ENCODE measurements around the gene ALOXE3. TPM values are rescaled to one million over a fixed set of nuclear protein-coding genes. Genes with fewer than 3 reads are reported as not detected.
A peak's percentile ranks its signal among the peaks of the same experiment; 100 is the strongest.

Gene ALOXE3
- total RNA-seq, 1 experiment from 2014 or later: 0.13 TPM

DNA sequence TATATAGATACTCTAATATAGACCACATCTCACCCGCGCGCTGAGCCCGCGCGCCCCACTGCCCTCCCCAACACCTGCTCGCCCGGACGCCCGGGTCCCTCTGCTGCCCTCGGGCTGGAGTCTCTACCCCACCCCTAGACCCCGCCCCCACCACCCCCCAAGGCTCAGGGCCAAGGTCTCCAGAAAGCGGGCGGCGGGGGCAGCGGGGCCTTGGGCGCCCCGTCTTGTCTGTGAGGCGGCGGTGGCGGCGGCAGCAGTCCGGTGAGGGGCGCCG is 3.0 kb upstream of the ALOXE3 start:
- Mint-ChIP-seq H3K9me3 (peaks cover 4 to 8% of the 10 kb centered on the region in 2 experiments; a peak in 4 of 5 replicates), H3K27me3 (ENCODE audit: low read depth) (peaks cover 85% of the 10 kb centered on the region), H3K4me1 (peaks cover 39 to 45% of the 10 kb centered on the region in 2 experiments), H3K27ac (no peak overlapping the region), H3K36me3 (ENCODE audit: insufficient read depth in 1 of 3, low read depth in 3 of 3) (no peaks in the 10 kb centered on the region; a peak in 2 of 7 replicates), H3K4me3 (peak overlapping the region; percentile 91 to 93)
- no peak for DNase-seq
- Histone ChIP-seq H2AFZ (ENCODE audit: low read length) (no peak overlapping the region), H2AK5ac (ENCODE audit: insufficient read length, low read length) (no peak overlapping the region), H2BK120ac (ENCODE audit: low read depth, low read length, poor library complexity, severe bottlenecking) (no peak overlapping the region), H3K79me1 (ENCODE audit: insufficient read depth, low read depth, low read length, poor library complexity, severe bottlenecking) (no peaks in the 10 kb centered on the region), H2BK5ac (ENCODE audit: insufficient read length, low read length) (no peak overlapping the region), H3K23me2 (ENCODE audit: insufficient read length, low read depth, low read length, poor library complexity, severe bottlenecking) (peaks cover 62% of the 10 kb centered on the region), H3K56ac (ENCODE audit: insufficient read length, low read depth, low read length) (no peak overlapping the region), H2BK12ac (ENCODE audit: insufficient read length, low read depth, low read length) (no peak overlapping the region), H3K4me1 (ENCODE audit: insufficient read depth, low read length) (no peaks in the 10 kb centered on the region; the same call in 1 of the 2 replicates), H3K79me2 (ENCODE audit: insufficient read depth, low read length) (no peaks in the 10 kb centered on the region), H4K5ac (ENCODE audit: insufficient read length, low read depth, low read length) (no peak overlapping the region), H3K18ac (ENCODE audit: insufficient read length, low read depth, low read length) (no peak overlapping the region), H3K23ac (ENCODE audit: insufficient read length, low read depth, low read length) (no peak overlapping the region), H3K4me2 (ENCODE audit: insufficient read depth, insufficient read length, low read length) (peak overlapping the region; percentile 52), H4K8ac (replicated peaks; ENCODE audit: insufficient read length, low read depth, low read length) (no peak overlapping the region), H3K27me3 (ENCODE audit: insufficient read depth, low read length) (peaks cover 38% of the 10 kb centered on the region), H3K9ac (ENCODE audit: extremely low read depth, insufficient read length, low read length) (no peak overlapping the region), H2BK15ac (ENCODE audit: low read depth, low read length) (no peak overlapping the region), H3K4ac (ENCODE audit: low read depth, low read length) (no peak overlapping the region), H3K27ac (ENCODE audit: insufficient read length, low read depth, low read length) (no peak overlapping the region), H3K14ac (ENCODE audit: insufficient read depth, low read length) (no peak overlapping the region), H3K9me3 (ENCODE audit: control insufficient read depth, low read depth, low read length) (no peaks in the 10 kb centered on the region), H2BK20ac (ENCODE audit: low read depth, low read length, poor library complexity, severe bottlenecking) (no peak overlapping the region), H3T11ph (ENCODE audit: low read length) (no peak overlapping the region), H4K91ac (ENCODE audit: insufficient read length, low read depth, low read length) (no peak overlapping the region), H4K20me1 (ENCODE audit: control insufficient read depth, insufficient read depth, insufficient read length) (no peaks in the 10 kb centered on the region)
- TF ChIP-seq, protein P1, sequence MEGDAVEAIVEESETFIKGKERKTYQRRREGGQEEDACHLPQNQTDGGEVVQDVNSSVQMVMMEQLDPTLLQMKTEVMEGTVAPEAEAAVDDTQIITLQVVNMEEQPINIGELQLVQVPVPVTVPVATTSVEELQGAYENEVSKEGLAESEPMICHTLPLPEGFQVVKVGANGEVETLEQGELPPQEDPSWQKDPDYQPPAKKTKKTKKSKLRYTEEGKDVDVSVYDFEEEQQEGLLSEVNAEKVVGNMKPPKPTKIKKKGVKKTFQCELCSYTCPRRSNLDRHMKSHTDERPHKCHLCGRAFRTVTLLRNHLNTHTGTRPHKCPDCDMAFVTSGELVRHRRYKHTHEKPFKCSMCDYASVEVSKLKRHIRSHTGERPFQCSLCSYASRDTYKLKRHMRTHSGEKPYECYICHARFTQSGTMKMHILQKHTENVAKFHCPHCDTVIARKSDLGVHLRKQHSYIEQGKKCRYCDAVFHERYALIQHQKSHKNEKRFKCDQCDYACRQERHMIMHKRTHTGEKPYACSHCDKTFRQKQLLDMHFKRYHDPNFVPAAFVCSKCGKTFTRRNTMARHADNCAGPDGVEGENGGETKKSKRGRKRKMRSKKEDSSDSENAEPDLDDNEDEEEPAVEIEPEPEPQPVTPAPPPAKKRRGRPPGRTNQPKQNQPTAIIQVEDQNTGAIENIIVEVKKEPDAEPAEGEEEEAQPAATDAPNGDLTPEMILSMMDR (conservative IDR thresholded peaks at IDR 0.05): no peak
- WGBS (ENCODE audit: extremely low coverage, insufficient read length, low lambda C conversion rate): no CpG with 5 or more reads among the region's 25 CpGs

All from H9 (cell line).